ENCODE results near the gene POU6F2.
A peak's percentile ranks its signal among the peaks of the same experiment; 100 is the strongest.

The POU6F2 gene

GRCh38 chr7:39407137-39407536 lies 429.4 kb downstream of the POU6F2 start:
- H3K4me1 ChIP-seq, result no peaks in the 10 kb centered on the region
- TF ChIP-seq Cebpa-rat (IDR thresholded peaks at IDR 0.05), result no peak
- no peaks in the 10 kb centered on the region for H3K36me3 ChIP-seq
- H3K27me3 ChIP-seq, result no peaks in the 10 kb centered on the region
- H3K4me3 ChIP-seq, result no peak overlapping the region
- H3K4me2 ChIP-seq, result no peak overlapping the region
- H4K20me1 ChIP-seq, result no peaks in the 10 kb centered on the region
- no peaks in the 10 kb centered on the region for H3K9me3 ChIP-seq
- no peak overlapping the region for H3K27ac ChIP-seq
- no peak overlapping the region for H3K9ac ChIP-seq

DNA sequence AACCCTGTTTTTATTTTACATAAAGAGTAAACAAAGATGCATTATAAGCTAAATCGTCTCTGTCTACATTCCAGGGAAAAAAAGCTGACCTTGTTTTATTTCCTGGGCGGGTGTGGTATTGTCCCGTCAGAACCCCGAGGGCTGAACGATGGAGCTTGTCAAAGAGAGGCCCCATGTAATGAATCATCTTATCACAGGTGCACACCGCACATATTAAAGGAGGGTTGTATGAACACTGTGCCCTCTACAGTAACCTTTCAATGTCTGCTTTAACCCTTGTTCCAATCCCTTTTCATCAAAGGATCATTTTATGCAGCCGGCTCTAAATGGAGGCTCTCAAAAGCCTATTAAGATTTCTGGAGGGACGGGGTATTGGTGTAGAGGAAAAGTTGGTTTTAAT lies 430.0 kb downstream of the POU6F2 start:
- Histone ChIP-seq H3K4me3 (no peak overlapping the region), H3K27ac (no peak overlapping the region), H3K4me2 (no peak overlapping the region), H3K36me3 (no peaks in the 10 kb centered on the region), H3K4me1 (no peaks in the 10 kb centered on the region), H3K9me3 (no peaks in the 10 kb centered on the region), H3K9ac (no peak overlapping the region), H3K27me3 (no peaks in the 10 kb centered on the region), H4K20me1 (no peaks in the 10 kb centered on the region)
- no peak for TF ChIP-seq Cebpa-rat (IDR thresholded peaks at IDR 0.05)

DNA sequence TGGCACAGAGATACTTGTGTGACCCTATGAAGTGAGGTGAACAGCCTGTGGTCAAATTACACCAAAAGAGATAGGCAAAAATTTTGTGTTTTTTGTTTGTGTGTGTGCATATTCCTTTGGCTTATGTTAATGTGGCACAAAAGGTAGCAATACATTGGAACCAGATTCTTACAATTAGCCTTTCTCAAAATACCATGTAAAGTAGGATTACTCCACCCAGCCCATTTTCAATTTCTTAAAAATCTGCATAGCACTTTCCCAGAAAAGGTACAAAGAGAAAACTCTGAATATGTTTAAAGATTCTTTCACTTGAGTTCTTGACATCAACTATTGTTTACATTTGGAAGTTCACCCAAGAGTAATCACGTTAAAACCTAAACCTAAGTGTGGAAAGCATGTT lies 431.2 kb downstream of the POU6F2 start:
- Histone ChIP-seq H3K9me3 (no peaks in the 10 kb centered on the region), H3K4me1 (peaks cover 4% of the 10 kb centered on the region), H3K27ac (no peak overlapping the region), H3K4me2 (no peak overlapping the region), H4K20me1 (no peaks in the 10 kb centered on the region), H3K27me3 (no peaks in the 10 kb centered on the region), H3K4me3 (no peak overlapping the region), H3K36me3 (no peaks in the 10 kb centered on the region), H3K9ac (no peak overlapping the region)
- no peak for TF ChIP-seq Cebpa-rat (IDR thresholded peaks at IDR 0.05)

DNA sequence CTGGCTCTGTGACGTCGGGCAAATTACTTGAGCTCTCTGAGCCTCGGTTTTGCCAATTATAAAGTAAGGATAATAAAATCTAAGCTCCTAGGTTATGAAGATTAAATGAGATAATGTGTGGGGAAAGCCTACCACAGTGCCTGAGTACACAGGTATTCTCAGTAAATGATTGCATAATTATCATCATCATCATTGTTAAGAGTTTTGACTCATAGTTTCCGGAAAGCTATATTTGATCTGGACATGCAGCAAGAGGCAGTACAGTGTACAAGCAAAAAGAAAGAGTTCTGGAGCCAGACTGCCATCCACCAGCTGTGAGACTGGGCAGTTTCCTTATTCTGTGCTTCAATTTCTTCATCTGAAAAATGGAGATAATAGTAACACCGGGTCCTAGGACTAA lies 432.9 kb downstream of the POU6F2 start:
- no peaks in the 10 kb centered on the region for H3K27me3 ChIP-seq
- H4K20me1 ChIP-seq, result no peaks in the 10 kb centered on the region
- no peak for TF ChIP-seq Cebpa-rat (IDR thresholded peaks at IDR 0.05)
- H3K4me1 ChIP-seq, result peaks cover 7% of the 10 kb centered on the region
- H3K4me2 ChIP-seq, result no peak overlapping the region
- no peak overlapping the region for H3K9ac ChIP-seq
- H3K36me3 ChIP-seq, result no peaks in the 10 kb centered on the region
- H3K4me3 ChIP-seq, result no peak overlapping the region
- H3K9me3 ChIP-seq, result no peaks in the 10 kb centered on the region
- no peak overlapping the region for H3K27ac ChIP-seq

DNA sequence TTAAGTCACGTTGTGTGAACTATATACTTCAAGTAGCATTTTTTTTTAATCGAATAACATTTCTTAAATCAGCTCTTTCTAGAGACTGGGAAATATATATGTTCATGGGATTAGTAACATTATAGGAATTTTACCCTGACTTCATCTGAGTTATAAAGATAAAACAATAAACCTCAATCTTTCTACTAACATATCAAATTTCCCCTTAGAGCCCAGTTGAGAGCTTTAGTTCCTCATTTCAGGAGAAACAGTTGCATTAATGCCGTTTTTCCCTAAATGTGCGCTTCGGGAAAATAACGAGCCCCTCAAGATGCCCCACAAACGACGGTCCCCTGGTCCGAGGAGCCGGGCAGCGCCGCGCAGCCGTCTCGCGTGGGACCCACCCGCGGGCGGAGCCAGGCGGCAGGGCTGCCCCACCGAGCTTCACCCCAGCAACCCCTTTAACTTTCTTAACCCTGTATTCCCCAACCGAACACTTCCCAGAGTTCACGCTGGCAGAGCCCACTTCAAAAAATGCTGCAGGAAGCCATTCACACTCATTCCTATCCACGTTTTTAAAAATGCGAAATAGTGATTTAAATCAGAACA lies 436.0 kb downstream of the POU6F2 start:
- Histone ChIP-seq H3K4me2 (peak overlapping the region; percentile 97), H4K20me1 (no peaks in the 10 kb centered on the region), H3K9ac (peak overlapping the region; percentile 71), H3K9me3 (no peaks in the 10 kb centered on the region), H3K4me3 (peak overlapping the region; percentile 72), H3K27me3 (no peaks in the 10 kb centered on the region), H3K27ac (peak overlapping the region; percentile 38; the same call in 1 of the 2 replicates), H3K4me1 (peaks cover 7% of the 10 kb centered on the region), H3K36me3 (no peaks in the 10 kb centered on the region)
- no peak for TF ChIP-seq Cebpa-rat (IDR thresholded peaks at IDR 0.05)

- peaks cover 7% of the 10 kb centered on the region for H3K4me1 ChIP-seq
- no peaks in the 10 kb centered on the region for H3K9me3 ChIP-seq
- peak overlapping the region; percentile 97 for H3K4me2 ChIP-seq
- peak overlapping the region; percentile 72 for H3K4me3 ChIP-seq
- H3K36me3 ChIP-seq, result no peaks in the 10 kb centered on the region
- peak overlapping the region; percentile 71 for H3K9ac ChIP-seq
- H3K27me3 ChIP-seq, result no peaks in the 10 kb centered on the region
- peak overlapping the region; percentile 38; the same call in 1 of the 2 replicates for H3K27ac ChIP-seq
- no peaks in the 10 kb centered on the region for H4K20me1 ChIP-seq
- TF ChIP-seq Cebpa-rat (IDR thresholded peaks at IDR 0.05), result no peak
Measured at GRCh38 chr7:39414224-39415035, 436.7 kb downstream of the POU6F2 start.

DNA sequence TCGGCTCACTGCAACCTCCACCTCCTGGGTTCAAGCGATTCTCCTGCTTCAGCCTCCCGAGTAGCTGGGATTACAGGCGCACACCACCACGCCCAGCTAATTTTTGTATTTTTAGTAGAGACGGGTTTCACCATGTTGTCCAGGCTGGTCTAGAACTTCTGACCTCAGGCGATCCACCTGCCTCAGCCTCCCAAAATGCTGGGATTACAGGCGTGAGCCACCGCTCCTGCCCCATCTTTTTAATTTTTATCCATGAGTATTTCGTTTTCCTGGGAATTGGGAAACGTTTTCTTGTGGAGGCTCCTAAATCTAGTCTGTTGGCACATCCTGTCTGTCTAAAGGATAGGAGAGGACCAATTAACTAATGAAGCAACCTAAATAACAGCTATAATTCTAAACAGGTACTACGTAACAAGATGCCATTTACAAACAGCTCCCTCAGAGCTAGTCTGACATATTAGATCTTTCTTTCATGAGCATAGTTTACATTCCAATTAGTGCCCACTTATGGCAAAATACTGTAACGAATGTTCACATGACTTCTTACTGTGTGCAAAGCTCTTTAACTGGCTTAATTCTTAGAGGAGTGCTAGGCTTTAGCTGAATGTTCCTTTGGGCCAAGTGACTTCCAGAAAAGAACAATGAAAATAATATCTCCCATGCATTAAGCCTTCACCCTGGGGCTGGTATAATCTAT lies 437.5 kb downstream of the POU6F2 start:
- no peaks in the 10 kb centered on the region for H3K36me3 ChIP-seq
- peaks cover 7% of the 10 kb centered on the region for H3K4me1 ChIP-seq
- no peaks in the 10 kb centered on the region for H4K20me1 ChIP-seq
- no peaks in the 10 kb centered on the region for H3K27me3 ChIP-seq
- peak overlapping the region; percentile 97 for H3K4me2 ChIP-seq
- peak overlapping the region; percentile 72 for H3K4me3 ChIP-seq
- H3K9me3 ChIP-seq, result no peaks in the 10 kb centered on the region
- H3K9ac ChIP-seq, result no peak overlapping the region
- H3K27ac ChIP-seq, result no peak overlapping the region
- TF ChIP-seq Cebpa-rat (IDR thresholded peaks at IDR 0.05), result no peak

DNA sequence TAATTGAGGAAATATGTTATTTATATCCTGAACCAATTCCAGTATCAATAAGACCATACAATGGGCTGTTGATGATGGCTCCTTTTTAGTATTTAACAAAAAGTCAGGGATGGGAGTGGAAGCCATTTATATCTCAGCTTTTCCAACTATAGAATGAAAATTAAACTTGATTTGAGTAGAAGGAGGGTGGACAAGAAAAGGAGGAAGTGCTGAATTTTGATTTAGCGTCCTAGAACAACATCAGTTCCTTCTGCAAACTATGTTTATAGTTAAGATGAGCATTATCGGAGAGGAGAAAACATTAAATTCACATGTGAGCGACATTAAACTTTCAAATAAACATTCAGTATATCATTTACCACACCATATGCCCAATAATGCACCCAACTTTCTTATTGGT lies 439.2 kb downstream of the POU6F2 start:
- H3K27me3 ChIP-seq, result no peaks in the 10 kb centered on the region
- H3K36me3 ChIP-seq, result no peaks in the 10 kb centered on the region
- peaks cover 7% of the 10 kb centered on the region for H3K4me1 ChIP-seq
- no peak overlapping the region for H3K4me3 ChIP-seq
- H3K9me3 ChIP-seq, result no peaks in the 10 kb centered on the region
- no peaks in the 10 kb centered on the region for H4K20me1 ChIP-seq
- no peak overlapping the region for H3K27ac ChIP-seq
- no peak overlapping the region for H3K4me2 ChIP-seq
- no peak for TF ChIP-seq Cebpa-rat (IDR thresholded peaks at IDR 0.05)
- H3K9ac ChIP-seq, result no peak overlapping the region

DNA sequence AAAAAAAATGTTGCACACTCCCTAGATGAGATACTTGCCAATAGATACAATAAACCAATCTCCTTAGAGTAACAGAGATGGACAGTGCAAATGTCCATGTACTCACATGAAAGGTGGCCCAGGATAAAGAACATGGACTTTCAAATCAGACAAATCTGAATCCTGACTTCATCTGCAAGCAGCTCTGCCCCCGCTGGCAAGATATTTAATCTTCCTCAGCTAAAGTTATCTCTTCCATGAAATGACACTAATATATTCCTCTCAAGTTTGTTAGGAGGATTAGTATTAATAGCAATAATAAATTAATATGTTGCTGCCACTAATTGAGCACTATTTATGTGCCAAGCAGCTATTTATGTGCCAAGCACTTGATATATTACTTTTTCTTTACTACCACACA lies 439.9 kb downstream of the POU6F2 start:
- Histone ChIP-seq H3K4me2 (no peak overlapping the region), H3K9me3 (no peaks in the 10 kb centered on the region), H3K4me3 (no peak overlapping the region), H3K9ac (no peak overlapping the region), H4K20me1 (no peaks in the 10 kb centered on the region), H3K4me1 (peaks cover 7% of the 10 kb centered on the region), H3K27me3 (no peaks in the 10 kb centered on the region), H3K27ac (no peak overlapping the region), H3K36me3 (no peaks in the 10 kb centered on the region)
- no peak for TF ChIP-seq Cebpa-rat (IDR thresholded peaks at IDR 0.05)

- Histone ChIP-seq H3K27ac (no peak overlapping the region), H3K9ac (no peak overlapping the region), H3K27me3 (no peaks in the 10 kb centered on the region), H4K20me1 (no peaks in the 10 kb centered on the region), H3K4me3 (no peak overlapping the region), H3K9me3 (no peaks in the 10 kb centered on the region), H3K4me1 (no peaks in the 10 kb centered on the region), H3K36me3 (no peaks in the 10 kb centered on the region), H3K4me2 (no peak overlapping the region)
- no peak for TF ChIP-seq Cebpa-rat (IDR thresholded peaks at IDR 0.05)
Measured at GRCh38 chr7:39421251-39421650, 443.5 kb downstream of the POU6F2 start.
